Transverse colon (tissue), 3 donors: ENCODE measurements around the gene PML.
"Not testable (repeated sequence)": the region's sequence is repeated elsewhere in the genome, so short reads cannot be mapped to it uniquely, and the experiment has no call there.

Source experiments
- POLR2A ChIP-seq: fragments of 450-650 bp; IDR thresholded peaks from one replicate; pipeline ENCODE4 v1.6.1; 2016; ENCODE audit warnings: antibody characterized with exemption, mild to moderate bottlenecking, moderate library complexity
- TF ChIP-seq, protein P1 (sequence below), 5 experiments: fragments of 200-600 bp in 3 of 5; fragments of 450-650 bp in 2 of 5; sonication (generic) in 3 of 5; IDR thresholded peaks; 1 replicate in 2 of 5; 2 replicates in 3 of 5; pipeline ENCODE4 v1.5.1; 2016 to 2017; ENCODE audit warnings: antibody characterized with exemption in 5 of 5, inconsistent platforms in 3 of 5, mild to moderate bottlenecking in 2 of 5, moderate library complexity in 1 of 5

- TF ChIP-seq, protein P1, sequence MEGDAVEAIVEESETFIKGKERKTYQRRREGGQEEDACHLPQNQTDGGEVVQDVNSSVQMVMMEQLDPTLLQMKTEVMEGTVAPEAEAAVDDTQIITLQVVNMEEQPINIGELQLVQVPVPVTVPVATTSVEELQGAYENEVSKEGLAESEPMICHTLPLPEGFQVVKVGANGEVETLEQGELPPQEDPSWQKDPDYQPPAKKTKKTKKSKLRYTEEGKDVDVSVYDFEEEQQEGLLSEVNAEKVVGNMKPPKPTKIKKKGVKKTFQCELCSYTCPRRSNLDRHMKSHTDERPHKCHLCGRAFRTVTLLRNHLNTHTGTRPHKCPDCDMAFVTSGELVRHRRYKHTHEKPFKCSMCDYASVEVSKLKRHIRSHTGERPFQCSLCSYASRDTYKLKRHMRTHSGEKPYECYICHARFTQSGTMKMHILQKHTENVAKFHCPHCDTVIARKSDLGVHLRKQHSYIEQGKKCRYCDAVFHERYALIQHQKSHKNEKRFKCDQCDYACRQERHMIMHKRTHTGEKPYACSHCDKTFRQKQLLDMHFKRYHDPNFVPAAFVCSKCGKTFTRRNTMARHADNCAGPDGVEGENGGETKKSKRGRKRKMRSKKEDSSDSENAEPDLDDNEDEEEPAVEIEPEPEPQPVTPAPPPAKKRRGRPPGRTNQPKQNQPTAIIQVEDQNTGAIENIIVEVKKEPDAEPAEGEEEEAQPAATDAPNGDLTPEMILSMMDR (IDR thresholded peaks at IDR 0.05): not testable (repeated sequence)
- TF ChIP-seq POLR2A: not testable (repeated sequence)
Measured at GRCh38 chr15:73973683-73974200, 20.8 kb upstream of the PML start.
